GM13977 (cell line): Measurements from ENCODE around the gene MFSD8.
"Not testable (repeated sequence)": the region's sequence is repeated elsewhere in the genome, so short reads cannot be mapped to it uniquely, and the experiment has no call there.

Experiments
- DNase-seq: peaks from one replicate; pipeline ENCODE4 v3.0.0; 2012; ENCODE audit warnings: low spot score
- CTCF ChIP-seq: IDR thresholded peaks from 2 replicates; pipeline ENCODE4 v1.5.1; 2012; ENCODE audit warnings: mild to moderate bottlenecking, control low read depth; ENCODE audit not compliant: insufficient read depth; ENCODE audit errors: extremely low read depth, missing control alignments
- in situ Hi-C: fragments of 300-500 bp; cut with MboI; formaldehyde crosslinking; loops from one replicate; pipeline ENCODE4 v1.12.0; 2022; ENCODE audit warnings: low sequenced_read_pairs, low pct_unique_long_range_greater_than_20kb, mixed read lengths, inconsistent platforms; ENCODE audit not compliant: unreplicated experiment

MFSD8 gene

GRCh38 chr4:127993151-127993550, 28.2 kb upstream of the MFSD8 start:
- no peak for TF ChIP-seq CTCF
- in situ Hi-C loops = no loop called here
- DNase-seq = no peak

GRCh38 chr4:127988638-127989037, 23.7 kb upstream of the MFSD8 start:
- in situ Hi-C loops = no loop called here
- TF ChIP-seq CTCF = no peak
- no peak for DNase-seq

- TF ChIP-seq CTCF = no peak
- in situ Hi-C loops = no loop called here
- no peak for DNase-seq
Observed at GRCh38 chr4:127985989-127986388, 21.0 kb upstream of the MFSD8 start.

GRCh38 chr4:127982445-127982844, 17.5 kb upstream of the MFSD8 start:
- in situ Hi-C loops = no loop called here
- no peak for TF ChIP-seq CTCF

GRCh38 chr4:127978930-127979329, 14.0 kb upstream of the MFSD8 start:
- no peak for TF ChIP-seq CTCF
- in situ Hi-C loops = no loop called here

More at GRCh38 chr4:127982445-127982844, 17.5 kb upstream of the MFSD8 start:
- DNase-seq = no peak

GRCh38 chr4:127975121-127975770, 10.3 kb upstream of the MFSD8 start:
- in situ Hi-C loops = no loop called here
- DNase-seq = no peak
- TF ChIP-seq CTCF = no peak

More at GRCh38 chr4:127978930-127979329, 14.0 kb upstream of the MFSD8 start:
- no peak for DNase-seq

- in situ Hi-C loops, DNase-seq: not testable (repeated sequence)
Observed at GRCh38 chr4:127970925-127971324, 6.0 kb upstream of the MFSD8 start.
